ENCODE measurements around the gene FGG.

- no peak for TF ChIP-seq CTCF (IDR thresholded peaks at IDR 0.05; ENCODE audit: insufficient read depth, low read depth, low read length)
- TF ChIP-seq EZH2 (IDR thresholded peaks at IDR 0.05; ENCODE audit: insufficient read depth, low read length) = no peak
Measured at GRCh38 chr4:154603033-154603943, 9.2 kb downstream of the FGG start.
